ENCODE results near the gene IVD.

DNA sequence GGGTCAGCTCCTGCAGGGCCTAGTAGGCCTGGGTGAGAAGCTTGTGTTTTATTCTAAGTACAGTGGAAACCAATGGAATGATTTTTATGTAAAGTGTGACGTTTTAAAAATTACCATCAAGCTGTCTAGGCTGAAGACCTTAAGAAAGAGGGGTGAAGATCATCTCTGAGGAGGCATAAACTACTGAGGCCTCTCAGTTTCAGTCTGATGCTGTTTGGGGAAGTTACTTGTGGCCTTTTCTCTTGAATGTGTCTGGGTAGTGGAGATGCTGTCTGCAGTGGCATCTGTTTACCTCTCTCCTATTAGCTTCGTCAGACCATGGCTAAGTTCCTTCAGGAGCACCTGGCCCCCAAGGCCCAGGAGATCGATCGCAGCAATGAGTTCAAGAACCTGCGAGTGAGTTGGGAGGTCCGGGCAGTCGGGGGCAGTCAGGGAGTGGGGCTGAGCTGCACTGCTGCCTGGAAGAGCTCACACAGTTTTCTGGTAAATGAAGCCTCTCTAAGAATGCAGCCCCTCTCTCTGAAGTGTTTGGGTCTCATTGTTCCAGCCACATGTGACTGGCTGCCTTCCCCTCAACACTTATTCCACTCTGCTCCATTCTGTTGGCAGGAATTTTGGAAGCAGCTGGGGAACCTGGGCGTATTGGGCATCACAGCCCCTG lies 1.9 kb downstream of the IVD start:
- TF ChIP-seq EP300 (IDR thresholded peaks at IDR 0.05; ENCODE audit: borderline replicate concordance in 1 of 2, low read depth in 2 of 2, low read length in 2 of 2) (no peak), YY1 (IDR thresholded peaks at IDR 0.05; ENCODE audit: low read depth, low read length) (no peak), POLR2A (IDR thresholded peaks at IDR 0.05; ENCODE audit: control extremely low read depth in 1 of 2, low read depth in 2 of 2, low read length in 2 of 2) (no peak), HDAC2 (IDR thresholded peaks at IDR 0.05; ENCODE audit: borderline replicate concordance in 1 of 2, low read depth in 2 of 2, low read length in 2 of 2) (no peak), GTF2F1 (IDR thresholded peaks at IDR 0.05; ENCODE audit: borderline replicate concordance, low read depth, low read length) (no peak), RFX5 (IDR thresholded peaks at IDR 0.05; ENCODE audit: borderline replicate concordance, low read depth, low read length) (no peak), POLR2AphosphoS5 (IDR thresholded peaks at IDR 0.05; ENCODE audit: low read depth, low read length) (no peak)
- TF ChIP-seq, protein P1, sequence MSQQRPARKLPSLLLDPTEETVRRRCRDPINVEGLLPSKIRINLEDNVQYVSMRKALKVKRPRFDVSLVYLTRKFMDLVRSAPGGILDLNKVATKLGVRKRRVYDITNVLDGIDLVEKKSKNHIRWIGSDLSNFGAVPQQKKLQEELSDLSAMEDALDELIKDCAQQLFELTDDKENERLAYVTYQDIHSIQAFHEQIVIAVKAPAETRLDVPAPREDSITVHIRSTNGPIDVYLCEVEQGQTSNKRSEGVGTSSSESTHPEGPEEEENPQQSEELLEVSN (IDR thresholded peaks at IDR 0.05), result no peak
- TF ChIP-seq, protein P2, sequence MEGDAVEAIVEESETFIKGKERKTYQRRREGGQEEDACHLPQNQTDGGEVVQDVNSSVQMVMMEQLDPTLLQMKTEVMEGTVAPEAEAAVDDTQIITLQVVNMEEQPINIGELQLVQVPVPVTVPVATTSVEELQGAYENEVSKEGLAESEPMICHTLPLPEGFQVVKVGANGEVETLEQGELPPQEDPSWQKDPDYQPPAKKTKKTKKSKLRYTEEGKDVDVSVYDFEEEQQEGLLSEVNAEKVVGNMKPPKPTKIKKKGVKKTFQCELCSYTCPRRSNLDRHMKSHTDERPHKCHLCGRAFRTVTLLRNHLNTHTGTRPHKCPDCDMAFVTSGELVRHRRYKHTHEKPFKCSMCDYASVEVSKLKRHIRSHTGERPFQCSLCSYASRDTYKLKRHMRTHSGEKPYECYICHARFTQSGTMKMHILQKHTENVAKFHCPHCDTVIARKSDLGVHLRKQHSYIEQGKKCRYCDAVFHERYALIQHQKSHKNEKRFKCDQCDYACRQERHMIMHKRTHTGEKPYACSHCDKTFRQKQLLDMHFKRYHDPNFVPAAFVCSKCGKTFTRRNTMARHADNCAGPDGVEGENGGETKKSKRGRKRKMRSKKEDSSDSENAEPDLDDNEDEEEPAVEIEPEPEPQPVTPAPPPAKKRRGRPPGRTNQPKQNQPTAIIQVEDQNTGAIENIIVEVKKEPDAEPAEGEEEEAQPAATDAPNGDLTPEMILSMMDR (IDR thresholded peaks at IDR 0.05; ENCODE audit: control extremely low read depth in 1 of 3, insufficient read depth in 1 of 3, low read depth in 1 of 3, low read length in 3 of 3), result no peak
- TF ChIP-seq, protein P3, sequence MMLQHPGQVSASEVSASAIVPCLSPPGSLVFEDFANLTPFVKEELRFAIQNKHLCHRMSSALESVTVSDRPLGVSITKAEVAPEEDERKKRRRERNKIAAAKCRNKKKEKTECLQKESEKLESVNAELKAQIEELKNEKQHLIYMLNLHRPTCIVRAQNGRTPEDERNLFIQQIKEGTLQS (IDR thresholded peaks at IDR 0.05; ENCODE audit: insufficient read depth, low read depth, low read length), result no peak
